KBM-7 (cell line): Measurements from ENCODE around the gene CDC5L.

Experiments used
- DNase-seq: peaks from one replicate; pipeline ENCODE4 v3.0.0-alpha.2; 2015
- in situ Hi-C: fragments of 300-500 bp; cut with MboI; formaldehyde crosslinking; loops from 2 replicates; pipeline ENCODE4 v1.14.3; 2020; ENCODE audit warnings: low sequenced_read_pairs, low pct_unique_long_range_greater_than_20kb, mixed read lengths

Gene CDC5L

DNA sequence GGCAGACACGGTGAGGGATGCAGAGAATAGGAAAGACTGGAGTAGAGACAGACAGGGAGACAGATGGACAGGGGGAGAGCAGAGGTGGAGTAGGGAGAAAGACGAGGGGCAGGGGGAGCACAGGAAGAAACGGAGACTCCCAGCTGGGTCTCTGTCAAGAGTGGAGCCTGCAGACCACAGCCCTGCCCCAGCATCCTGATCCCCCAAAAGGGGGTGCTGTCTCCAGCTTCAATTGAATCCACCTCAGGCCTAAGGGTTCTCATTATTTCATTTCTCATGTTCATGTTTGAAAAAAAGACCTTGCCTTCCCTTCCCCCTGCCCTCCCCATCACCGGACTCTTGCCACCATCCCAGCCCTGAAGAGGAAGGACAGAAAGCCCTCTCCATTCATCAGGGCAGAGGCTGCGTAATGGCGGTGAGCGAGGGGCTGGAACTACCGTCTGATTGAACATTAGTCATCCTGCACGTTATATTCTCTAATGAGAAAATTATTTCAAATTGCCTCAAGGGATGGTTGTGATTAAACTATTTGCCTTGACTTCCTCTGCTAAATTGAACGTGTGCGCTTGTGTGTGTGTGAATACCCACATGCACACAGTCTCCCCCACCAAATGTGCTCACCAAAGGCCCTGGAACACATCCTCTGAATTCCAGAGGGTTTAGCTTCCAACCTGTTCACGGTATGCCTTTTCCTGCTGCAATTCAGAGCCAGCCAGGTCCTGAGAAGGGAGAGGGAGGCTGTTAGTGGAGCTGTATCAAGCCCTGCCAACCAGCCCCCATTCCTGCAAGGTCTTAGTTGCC, 98.3 kb downstream of the CDC5L start:
- no peak for DNase-seq
- in situ Hi-C loops, result loop anchor here (10.0 kb wide), 1 partner anchor 149 kb away; no protein-coding TSS in a partner anchor

DNA sequence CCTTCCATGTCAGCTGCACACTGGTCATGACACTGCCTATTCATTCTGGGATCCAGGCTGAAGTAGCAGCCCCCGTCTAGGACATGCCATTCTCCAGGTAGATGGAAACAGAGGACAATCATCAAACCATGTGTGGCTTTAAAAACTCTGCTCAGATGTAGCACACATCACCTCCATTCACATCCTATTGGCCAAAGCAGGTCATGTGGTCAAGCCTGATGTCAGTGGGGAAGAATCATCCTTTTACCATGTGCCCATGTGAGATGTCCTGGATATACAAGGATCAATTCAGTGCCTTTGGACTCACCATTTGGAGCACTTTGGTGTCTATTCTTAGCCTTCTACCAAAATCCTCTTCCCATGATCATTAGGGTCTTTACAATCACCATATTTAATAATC, 99.5 kb downstream of the CDC5L start:
- in situ Hi-C loops, result loop anchor here (10.0 kb wide), 1 partner anchor 148 kb away; no protein-coding TSS in a partner anchor
- DNase-seq, result no peak

DNA sequence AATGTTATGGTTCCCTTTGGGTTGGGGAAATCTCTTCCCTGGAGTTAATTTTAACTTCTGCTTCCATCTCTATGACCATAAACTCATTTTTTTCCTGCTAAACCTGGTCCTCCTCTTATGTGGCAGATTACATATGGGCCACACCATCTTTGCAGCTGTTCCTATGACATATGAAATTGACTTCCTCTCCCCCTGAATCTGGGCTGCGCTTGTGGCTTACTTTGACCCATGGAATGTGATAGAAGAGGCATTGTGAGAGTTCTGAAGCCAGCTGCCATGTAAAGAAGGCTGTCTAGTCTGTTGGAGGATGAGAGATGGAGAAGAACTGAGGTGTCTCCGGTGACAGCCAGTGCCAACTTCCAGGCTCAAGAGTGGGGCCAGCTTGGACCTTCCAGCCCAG, 100.1 kb downstream of the CDC5L start:
- in situ Hi-C loops, result loop anchor here (10.0 kb wide), 1 partner anchor 147 kb away; no protein-coding TSS in a partner anchor
- DNase-seq, result no peak

DNA sequence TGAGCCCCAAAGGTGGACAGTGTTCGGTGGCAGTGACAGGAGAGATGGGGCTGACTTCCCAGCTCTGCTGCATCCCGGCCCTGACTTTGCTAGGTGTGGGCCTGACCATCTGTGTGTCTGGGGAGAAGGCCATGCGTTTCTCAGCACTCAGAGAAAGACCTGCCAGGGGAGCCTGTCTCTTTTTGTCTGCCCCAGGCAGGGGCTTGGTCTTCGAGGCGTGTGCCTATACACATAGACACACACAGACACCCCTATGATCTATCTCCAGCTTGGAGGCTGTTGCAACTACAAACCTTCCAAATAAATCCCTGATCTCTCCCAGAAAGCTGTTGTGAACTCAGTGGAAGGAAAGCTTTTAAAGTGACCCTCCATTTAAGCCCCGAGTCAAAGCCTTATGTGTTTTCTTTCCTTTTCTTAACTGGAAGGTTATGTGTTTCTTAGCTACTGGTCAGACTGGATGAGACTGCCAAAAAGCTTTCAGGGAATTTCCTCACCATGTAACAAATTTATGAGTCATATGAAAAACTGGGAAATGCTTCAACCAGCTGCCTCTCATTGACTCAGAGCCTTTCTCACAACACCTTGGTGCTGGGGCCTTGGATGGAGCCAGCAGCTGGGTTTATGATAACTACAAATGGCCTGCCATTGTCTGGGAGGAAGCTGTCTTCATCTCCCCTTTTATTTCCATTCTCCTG, 102.6 kb downstream of the CDC5L start:
- DNase-seq, result no peak
- in situ Hi-C loops, result loop anchor here (10.0 kb wide), 1 partner anchor 145 kb away; no protein-coding TSS in a partner anchor

DNA sequence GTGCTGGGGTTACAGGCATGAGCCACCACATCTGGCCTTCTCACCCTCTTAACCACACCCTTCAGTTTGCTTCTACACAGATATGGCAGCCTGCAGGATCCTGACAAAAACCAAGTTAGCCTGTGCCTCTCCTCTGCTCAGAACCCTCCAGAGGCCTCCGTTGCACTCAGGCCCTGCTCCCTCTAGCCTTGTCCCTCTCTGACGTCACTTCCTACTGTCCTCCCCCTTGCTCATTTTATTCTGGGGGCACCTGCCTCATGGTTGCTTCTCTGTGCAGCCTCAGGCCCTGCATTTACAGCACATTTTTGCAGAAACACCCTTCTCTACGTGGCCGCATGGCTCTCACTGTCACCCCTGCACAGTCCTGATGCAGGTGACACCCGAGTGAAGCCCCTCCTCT, 105.6 kb downstream of the CDC5L start:
- DNase-seq, result no peak
- in situ Hi-C loops, result no loop called here

DNA sequence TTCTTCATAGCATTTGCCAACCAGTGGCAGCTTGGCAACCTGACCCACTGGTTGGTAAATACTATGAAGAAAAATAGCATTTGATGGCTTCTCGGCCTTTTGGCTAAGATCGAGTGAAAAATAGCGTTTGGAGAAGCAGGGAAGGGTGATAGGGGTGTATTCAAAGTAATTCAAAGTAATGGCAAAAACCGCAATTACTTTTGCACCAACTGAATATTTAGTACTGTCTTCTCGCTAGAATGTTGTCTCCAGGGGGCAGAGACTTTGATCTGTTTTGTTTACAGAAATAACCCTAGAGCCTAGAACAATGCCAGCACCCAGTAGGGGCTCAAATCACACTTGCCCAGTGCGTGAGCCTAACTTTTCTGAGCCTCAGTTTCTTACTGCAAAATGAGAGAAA, 106.1 kb downstream of the CDC5L start:
- in situ Hi-C loops, result no loop called here
- no peak for DNase-seq

DNA sequence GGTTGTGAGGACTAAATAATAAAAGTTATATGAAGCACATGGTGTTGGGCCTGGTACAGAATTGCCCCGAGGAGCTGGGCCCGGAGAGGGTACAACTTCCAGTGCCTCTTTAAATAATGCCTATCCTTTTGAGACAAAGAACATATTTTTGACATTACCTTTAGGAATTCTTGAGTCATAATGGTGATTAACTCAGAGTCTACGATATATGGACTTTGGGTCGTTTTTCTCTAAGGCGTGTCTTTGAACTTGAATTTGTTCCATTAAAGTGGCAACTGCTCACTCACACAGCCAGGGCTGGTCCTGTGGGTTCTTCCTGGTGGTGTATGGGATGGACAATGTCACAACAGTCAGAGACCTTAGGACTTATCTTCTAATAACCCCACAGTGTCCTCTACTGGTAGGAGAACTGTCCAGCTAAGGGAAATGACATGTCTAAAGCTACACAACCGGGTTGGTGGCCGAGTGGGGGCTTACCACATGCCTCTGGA, 106.5 kb downstream of the CDC5L start:
- DNase-seq, result no peak
- in situ Hi-C loops, result no loop called here

DNA sequence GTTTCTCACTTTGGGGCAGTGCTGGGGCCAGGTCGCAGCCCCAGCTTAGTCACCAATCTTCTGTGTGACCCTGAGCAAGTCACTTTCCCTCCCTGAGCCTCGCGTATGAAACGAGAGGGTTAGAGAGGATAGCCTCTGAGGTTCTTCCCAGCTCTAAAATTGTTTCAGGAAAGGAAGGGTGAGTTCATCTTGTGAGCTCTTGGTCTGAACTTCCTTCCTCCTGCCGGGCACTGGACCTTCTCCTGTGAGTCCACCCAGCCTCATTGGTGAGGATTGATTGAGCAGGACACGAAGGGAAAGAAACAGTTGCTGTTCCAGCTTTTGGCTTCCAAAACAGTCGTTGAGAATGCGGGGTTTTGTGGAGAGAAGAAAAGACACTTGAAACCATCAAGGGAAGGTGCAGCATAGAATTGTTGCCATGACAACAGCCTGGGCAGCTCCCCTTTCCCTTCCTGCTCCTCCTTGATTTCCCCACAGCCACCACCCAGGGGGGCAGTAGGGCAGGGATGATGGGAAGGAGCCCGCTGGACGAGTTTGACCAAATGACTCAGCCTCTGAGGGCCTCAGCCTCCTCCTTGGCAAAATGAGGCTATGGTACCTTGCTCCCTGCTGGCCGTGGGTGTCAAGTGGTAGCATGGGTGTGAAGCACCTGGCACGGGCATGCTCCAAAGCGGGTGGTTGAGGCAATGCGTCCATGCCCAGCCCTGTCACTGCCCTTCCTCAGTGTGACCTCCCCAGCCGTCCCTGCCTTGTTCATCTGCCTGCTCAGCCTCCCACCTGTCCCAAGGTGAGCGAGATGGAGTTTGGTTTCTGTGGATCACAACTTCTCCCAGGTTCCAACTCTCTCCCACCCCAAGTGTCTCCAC, 107.8 kb downstream of the CDC5L start:
- in situ Hi-C loops, result no loop called here
- no peak for DNase-seq

DNA sequence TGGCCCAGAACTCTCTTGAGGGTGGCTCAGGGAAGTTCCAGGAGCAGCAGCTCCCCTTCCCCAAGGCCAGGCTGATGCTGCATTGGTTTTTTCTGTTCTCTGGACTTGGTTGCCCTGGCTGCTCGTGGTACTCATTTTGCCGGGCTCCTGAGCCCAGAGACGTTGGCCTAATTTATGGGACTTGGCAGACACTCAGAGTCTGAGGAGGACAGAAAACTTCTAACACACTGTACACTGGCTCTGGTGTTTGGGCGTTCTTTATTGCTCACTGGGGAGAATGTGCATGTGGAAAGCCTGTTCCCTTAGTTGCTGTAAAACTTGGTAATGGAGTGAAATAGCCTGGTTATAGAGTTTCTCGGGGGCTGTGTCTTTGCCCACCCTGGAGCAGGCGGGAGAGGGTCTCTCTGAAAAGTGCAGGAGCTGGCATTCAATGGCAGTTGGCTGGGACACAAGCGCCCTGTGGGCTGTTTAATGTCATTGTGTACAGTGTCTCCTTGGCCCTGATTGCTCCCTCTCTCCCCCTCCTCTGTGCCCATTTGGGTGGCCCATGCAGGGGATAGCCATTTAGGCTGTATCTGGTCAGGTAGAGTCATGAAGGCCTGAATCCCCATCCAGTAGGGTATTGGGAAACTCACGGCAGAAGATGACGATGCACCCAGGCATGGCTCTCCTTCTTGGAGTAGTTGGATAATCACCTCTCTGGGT, 109.3 kb downstream of the CDC5L start:
- no peak for DNase-seq
- in situ Hi-C loops, result no loop called here

DNA sequence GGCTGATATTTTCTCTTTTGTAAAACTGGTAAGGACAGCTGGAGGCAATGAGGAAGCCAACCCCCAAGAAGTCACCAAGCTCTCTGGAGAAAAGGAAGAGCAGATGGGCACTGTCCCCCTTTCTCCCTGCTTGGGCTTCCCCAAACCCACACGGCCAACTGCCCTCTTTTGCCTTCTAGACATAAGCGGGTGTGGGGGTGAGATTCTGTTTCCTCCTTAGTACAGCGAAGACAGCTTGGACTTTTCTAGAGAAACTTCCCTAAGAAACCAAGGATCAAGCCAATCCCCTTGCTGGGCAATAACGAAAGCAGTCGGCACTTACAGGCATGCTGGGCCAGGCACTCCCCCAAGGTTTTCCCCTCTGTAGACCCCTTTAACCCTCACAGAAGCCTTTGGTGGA, 110.3 kb downstream of the CDC5L start:
- in situ Hi-C loops, result no loop called here

DNA sequence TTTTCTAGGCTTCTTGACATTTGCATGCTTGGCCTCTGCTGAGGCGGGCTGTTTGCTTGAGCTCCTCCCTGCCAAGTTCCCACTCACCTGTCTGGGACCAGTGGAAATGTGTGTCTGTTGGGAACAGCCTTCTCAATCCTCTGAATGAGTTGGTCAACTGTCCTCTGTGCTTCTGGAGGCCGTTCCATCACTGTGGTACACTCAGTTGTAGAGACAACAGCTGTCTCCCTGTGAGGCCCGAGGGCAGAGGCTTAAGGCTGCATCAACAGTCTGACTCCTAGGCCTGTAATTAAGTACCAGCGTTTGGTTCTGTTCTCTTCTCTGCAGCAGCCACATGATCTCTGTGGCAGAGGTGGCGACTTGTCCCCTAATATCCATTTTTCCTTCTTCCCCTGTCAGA, 110.9 kb downstream of the CDC5L start:
- in situ Hi-C loops, result no loop called here
- no peak for DNase-seq

More for the DNA sequence above, 110.3 kb downstream of the CDC5L start:
- no peak for DNase-seq

DNA sequence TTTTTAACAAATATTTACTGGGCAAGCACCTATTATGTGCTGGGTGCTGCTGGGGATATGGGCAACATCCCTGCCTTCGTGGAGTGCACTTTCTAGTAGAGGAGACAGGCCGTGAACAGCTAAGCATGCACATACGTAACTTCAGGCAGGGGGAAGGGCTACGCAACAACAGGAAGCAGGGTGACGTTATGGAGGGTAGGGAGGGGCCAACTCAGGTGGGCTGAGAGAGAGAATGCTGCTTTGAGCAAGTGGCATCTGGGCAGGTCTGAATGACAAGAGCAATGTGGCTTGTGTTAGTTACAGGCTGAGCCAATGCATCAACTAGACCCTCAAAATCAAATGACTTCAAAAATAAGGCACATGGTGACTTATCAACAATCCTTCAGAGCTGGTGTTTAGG, 112.1 kb downstream of the CDC5L start:
- no peak for DNase-seq
- in situ Hi-C loops, result no loop called here
